Osteocyte (in vitro differentiated cells): Measurements from ENCODE around the gene OTOR. TPM values are rescaled to one million over a fixed set of nuclear protein-coding genes. Genes with fewer than 3 reads are reported as not detected.

ENCODE experiments used
- DNase-seq: peaks from one replicate; pipeline ENCODE4 v3.0.0; 2021; ENCODE audit warnings: mixed read lengths; ENCODE audit not compliant: unreplicated experiment; ENCODE audit errors: extremely low spot score
- H3K27ac Mint-ChIP-seq: one replicate; pipeline ENCODE4 v1.8.0; 2021; ENCODE audit warnings: mild to moderate bottlenecking, mixed read lengths; ENCODE audit not compliant: unreplicated experiment
- H3K27me3 Mint-ChIP-seq: one replicate; pipeline ENCODE4 v1.8.0; 2021; ENCODE audit warnings: mixed read lengths; ENCODE audit not compliant: unreplicated experiment
- H3K36me3 Mint-ChIP-seq: one replicate; pipeline ENCODE4 v1.8.0; 2021; ENCODE audit warnings: mixed read lengths; ENCODE audit not compliant: unreplicated experiment
- H3K4me1 Mint-ChIP-seq: one replicate; pipeline ENCODE4 v1.8.0; 2021; ENCODE audit warnings: mixed read lengths; ENCODE audit not compliant: unreplicated experiment
- H3K4me3 Mint-ChIP-seq: one replicate; pipeline ENCODE4 v1.8.0; 2021; ENCODE audit warnings: mild to moderate bottlenecking, moderate library complexity, mixed read lengths; ENCODE audit not compliant: unreplicated experiment
- H3K9me3 Mint-ChIP-seq: one replicate; pipeline ENCODE4 v1.8.0; 2021; ENCODE audit warnings: mixed read lengths; ENCODE audit not compliant: unreplicated experiment
- total RNA-seq: library from RNA; stranded (reverse); gene quantifications from 2 replicates; pipeline ENCODE4 v1.2.1, GENCODE V29; 2021
- TF ChIP-seq, protein P1 (sequence below): fragments of 200-600 bp; sonication (generic); IDR thresholded peaks from 2 replicates; pipeline ENCODE4 v1.5.0; 2021; ENCODE audit warnings: antibody characterized with exemption, mild to moderate bottlenecking, moderate library complexity

The OTOR gene
- total RNA-seq, 1 donor from 2014 or later: not detected

GRCh38 chr20:16785226-16785625, 37.1 kb downstream of the OTOR start:
- no peak for DNase-seq
- Mint-ChIP-seq H3K27me3 (peaks cover 9% of the 10 kb centered on the region), H3K9me3 (peaks cover 15% of the 10 kb centered on the region), H3K4me3 (no peak overlapping the region), H3K4me1 (peaks cover 6% of the 10 kb centered on the region), H3K27ac (no peak overlapping the region), H3K36me3 (no peaks in the 10 kb centered on the region)
- TF ChIP-seq, protein P1, sequence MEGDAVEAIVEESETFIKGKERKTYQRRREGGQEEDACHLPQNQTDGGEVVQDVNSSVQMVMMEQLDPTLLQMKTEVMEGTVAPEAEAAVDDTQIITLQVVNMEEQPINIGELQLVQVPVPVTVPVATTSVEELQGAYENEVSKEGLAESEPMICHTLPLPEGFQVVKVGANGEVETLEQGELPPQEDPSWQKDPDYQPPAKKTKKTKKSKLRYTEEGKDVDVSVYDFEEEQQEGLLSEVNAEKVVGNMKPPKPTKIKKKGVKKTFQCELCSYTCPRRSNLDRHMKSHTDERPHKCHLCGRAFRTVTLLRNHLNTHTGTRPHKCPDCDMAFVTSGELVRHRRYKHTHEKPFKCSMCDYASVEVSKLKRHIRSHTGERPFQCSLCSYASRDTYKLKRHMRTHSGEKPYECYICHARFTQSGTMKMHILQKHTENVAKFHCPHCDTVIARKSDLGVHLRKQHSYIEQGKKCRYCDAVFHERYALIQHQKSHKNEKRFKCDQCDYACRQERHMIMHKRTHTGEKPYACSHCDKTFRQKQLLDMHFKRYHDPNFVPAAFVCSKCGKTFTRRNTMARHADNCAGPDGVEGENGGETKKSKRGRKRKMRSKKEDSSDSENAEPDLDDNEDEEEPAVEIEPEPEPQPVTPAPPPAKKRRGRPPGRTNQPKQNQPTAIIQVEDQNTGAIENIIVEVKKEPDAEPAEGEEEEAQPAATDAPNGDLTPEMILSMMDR: no peak

Other genes starting within 250 kb of the OTOR start
- 8.8 and 10.2 TPM in 2 replicates for gene KIF16B, start 174.9 kb upstream of the OTOR start, total RNA-seq
- 57.6 and 58.4 TPM in 2 replicates for gene SNRPB2, start 18.3 kb upstream of the OTOR start, total RNA-seq